HG02571 (cell line): ENCODE measurements around the gene SPATA31C1.
"Not testable (repeated sequence)": the region's sequence is repeated elsewhere in the genome, so short reads cannot be mapped to it uniquely, and the experiment has no call there.

ENCODE experiments used
- ATAC-seq: cut with Tn5 transposase; IDR thresholded peaks from one replicate; pipeline ENCODE4 v1.9.1; 2021; ENCODE audit warnings: mild to moderate bottlenecking, moderate library complexity; ENCODE audit not compliant: unreplicated experiment

SPATA31C1 gene

DNA sequence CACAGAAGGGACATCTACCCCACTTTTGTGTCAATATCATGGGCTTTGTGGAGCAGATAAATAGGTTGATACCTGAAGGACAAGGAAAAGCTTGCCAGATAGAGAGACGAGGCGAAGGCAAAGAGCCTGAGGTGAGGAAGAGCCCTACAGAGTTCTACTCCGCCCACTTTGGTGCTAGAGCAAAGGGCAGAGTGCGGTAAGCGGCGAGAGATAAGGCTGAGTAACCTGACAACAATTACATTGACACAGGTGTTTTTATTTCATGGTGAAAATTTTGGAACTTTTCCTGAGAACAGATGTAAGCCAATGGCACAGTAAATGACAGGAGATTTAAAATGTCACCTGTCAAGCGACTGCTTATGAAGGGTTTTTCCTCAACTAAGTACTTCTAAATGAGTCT is 16.7 kb downstream of the SPATA31C1 start:
- not testable (repeated sequence) for ATAC-seq

DNA sequence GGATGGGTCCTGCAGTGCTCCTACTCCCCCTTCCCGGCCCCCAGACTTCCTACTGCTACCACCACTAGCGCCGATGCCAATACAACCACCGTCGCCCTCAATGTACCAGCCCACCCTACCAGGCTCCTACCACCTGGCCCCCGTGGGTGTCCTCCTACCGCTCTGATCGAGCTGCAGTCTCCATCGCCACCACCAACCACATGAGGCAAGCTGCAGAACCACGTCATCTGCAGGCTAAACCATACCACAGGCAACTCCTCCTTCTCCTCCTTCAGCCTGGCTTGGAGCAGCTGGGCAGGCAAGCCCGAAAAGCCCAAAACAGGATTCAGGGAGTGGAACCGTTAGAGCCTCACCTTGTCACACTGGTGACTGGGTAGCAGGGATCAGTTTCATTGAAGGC is 19.6 kb downstream of the SPATA31C1 start:
- ATAC-seq = not testable (repeated sequence)

DNA sequence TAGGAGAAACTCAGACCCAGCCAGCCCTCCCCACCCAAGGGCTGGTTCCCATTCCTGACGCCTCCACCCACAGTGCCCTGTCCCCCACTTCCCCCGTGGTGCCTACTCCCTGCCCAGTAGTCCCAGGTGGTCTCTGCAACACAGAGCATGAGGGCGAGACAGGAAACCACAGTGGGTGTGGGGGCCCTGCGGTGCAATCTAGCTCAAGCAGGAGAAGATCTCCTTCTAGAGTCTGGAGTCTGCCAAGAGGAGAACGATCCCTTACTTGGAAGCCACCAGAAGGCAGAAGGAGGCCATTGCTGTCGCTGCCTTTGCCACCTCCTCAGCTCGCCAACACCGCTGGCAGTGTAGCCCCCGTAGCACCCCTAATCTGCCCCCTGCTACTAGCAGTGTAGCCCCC is 20.2 kb downstream of the SPATA31C1 start:
- not testable (repeated sequence) for ATAC-seq

- ATAC-seq = not testable (repeated sequence)
These were observed 20.6 kb downstream of the SPATA31C1 start for GRCh38 chr9:87938336-87938735.

GRCh38 chr9:87939096-87939495 is 21.3 kb downstream of the SPATA31C1 start:
- not testable (repeated sequence) for ATAC-seq

- ATAC-seq = no peak
These were observed 26.3 kb downstream of the SPATA31C1 start for GRCh38 chr9:87944096-87944495.

- no peak for ATAC-seq
These were observed 26.9 kb downstream of the SPATA31C1 start for GRCh38 chr9:87944682-87945081.

DNA sequence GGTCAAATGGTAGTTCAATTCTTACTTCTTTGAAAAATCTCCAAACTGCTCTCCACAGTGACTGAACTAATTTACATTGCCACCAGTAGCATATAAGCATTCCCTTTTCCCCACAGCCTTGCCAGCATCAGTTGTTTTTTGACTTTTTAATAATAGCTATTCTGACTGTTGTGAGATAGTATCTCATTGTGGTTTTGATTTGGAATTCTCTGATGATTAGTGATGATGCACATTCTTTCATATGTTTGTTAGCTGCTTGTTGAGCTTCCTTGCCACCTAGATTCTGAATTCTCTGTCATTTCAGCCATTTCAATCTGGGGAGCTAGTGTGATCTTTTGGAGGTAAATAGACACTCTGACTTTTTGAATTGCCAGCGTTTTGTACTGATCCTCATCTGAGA is 32.5 kb downstream of the SPATA31C1 start:
- ATAC-seq = no peak

DNA sequence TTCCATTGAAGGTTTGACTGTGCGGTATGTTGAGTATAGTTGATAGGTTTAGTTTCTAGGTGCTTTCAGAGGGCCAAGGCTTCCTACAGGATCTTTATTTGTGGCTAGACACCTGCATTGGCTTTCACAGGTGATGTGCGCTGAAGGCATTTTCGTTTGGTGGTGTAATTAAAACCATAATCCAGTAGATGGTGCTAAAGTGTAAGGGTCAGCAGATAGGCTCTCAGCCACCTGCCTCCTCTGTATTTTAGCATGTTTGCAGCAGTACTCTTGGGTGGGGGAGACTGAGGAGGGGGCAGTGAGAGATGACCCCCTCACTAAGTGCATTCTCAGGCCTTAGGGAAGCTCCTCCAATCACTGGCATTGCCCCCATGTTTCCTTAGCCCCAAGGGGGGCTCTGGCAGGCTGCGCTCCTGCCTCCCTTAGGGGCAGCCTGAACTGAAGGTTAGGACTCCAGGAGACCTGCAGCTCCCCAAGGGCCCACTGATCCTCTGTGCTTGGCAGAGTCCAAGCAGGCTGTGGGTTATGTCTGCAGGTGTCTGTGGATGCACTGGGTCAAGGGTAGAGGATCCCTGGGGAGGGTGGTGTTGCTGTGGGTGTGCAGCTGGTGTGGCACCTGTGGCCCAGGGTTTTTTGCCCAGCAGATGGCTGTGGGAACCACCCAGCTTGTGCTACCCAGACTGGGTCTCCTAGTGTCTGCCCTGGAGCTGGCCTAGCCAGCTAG is 33.2 kb downstream of the SPATA31C1 start:
- ATAC-seq = no peak

GRCh38 chr9:87954230-87954629 is 36.5 kb downstream of the SPATA31C1 start:
- ATAC-seq = no peak

- ATAC-seq = no peak
These were observed 40.1 kb downstream of the SPATA31C1 start for GRCh38 chr9:87957839-87958238.

GRCh38 chr9:87958591-87958990 is 40.8 kb downstream of the SPATA31C1 start:
- no peak for ATAC-seq

- no peak for ATAC-seq
These were observed 42.3 kb downstream of the SPATA31C1 start for GRCh38 chr9:87959916-87960581.

GRCh38 chr9:87963770-87964169 is 46.0 kb downstream of the SPATA31C1 start:
- ATAC-seq = no peak

- no peak for ATAC-seq
These were observed 47.1 kb downstream of the SPATA31C1 start for GRCh38 chr9:87964826-87965225.

DNA sequence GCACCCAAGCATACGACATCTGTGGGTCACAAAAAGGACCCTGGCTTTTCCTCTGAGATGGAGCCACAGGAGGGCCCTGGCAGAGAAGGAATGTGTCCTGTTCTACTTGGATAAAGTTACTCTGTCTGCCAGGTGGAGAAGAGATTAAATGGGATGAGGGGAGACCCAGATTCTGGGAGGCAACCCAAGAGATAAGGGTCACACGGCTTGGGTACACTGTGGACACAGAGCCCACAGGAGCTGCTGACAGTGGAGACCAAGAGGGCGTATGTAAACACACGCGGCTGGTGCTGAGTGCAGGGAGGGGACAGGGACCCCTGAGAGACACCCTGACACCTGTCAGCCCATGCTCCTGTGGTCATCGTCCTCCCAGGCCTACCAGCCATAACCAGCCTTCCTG is 50.4 kb downstream of the SPATA31C1 start:
- ATAC-seq = no peak

DNA sequence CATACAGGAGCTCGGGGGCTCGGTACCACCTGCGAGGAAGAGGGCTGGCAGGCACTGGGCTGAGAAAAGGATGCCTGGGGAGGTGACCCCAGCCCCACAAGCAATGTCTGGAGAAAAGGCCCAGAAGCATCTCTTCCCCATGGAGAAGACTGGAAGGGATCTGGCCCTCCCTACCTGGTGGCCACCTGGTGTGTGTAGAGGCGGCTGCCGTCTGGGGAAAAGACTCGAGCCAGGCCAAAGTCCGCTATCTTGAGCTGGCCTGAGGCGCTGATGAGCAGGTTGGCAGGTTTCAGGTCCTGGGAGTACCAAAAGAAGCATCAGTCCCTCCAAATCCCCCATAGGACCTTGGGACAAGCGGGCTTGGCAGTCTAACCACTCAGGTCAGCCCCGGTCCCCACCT is 52.8 kb downstream of the SPATA31C1 start:
- no peak for ATAC-seq

DNA sequence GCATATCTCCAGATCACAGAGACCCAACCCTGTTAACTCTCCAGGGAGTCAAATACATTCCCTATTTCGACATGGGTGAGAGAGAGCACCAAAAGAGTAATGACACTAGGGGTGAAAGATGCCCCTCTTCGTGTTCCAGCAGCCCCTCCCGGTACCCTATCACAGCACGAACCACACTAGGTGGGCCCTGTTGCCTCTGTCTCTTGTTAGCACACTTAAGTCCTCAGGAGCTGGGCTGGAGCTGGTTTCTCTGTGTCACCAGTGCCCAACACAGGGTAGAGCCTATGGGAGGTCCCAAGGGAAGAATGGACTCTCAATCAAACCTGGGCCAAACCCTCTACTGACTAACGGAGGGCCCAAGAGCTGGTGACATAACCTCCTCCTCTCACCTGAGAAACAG is 55.4 kb downstream of the SPATA31C1 start:
- ATAC-seq = no peak
